Prostate gland (tissue), 2 donors: ENCODE data around the gene SIGLEC5. TPM values are rescaled to one million over a fixed set of nuclear protein-coding genes. Genes with fewer than 3 reads are reported as not detected.

ENCODE experiments used
- DNase-seq: peaks from one replicate; pipeline ENCODE4 v3.0.0-alpha.2; 2019; ENCODE audit warnings: low spot score
- H3K27ac ChIP-seq, 2 donors: fragments of 200-600 bp; sonication (generic); 2 replicates each; pipeline ENCODE4 v1.5.1; 2017 to 2019
- H3K27me3 ChIP-seq: fragments of 200-600 bp; sonication (generic); replicated peaks from 2 replicates; pipeline ENCODE4 v1.5.1; 2019; ENCODE audit not compliant: insufficient read depth
- H3K36me3 ChIP-seq, 2 donors: fragments of 200-600 bp; sonication (generic); 1 replicate in 1 of 2; 2 replicates in 1 of 2; pipeline versions ENCODE4 v1.5.1 to v1.8.1; 2017 to 2019
- H3K4me1 ChIP-seq: fragments of 200-600 bp; sonication (generic); replicated peaks from 2 replicates; pipeline ENCODE4 v1.5.1; 2019
- H3K4me3 ChIP-seq, 2 donors: fragments of 200-600 bp; sonication (generic); 2 replicates each; pipeline ENCODE4 v1.5.1; 2017 to 2019
- H3K9me3 ChIP-seq: fragments of 200-600 bp; sonication (generic); 2 replicates; pipeline ENCODE4 v1.5.1; 2017
- CTCF ChIP-seq, 4 experiments: fragments of 200-600 bp in 2 of 4; fragments of 450-650 bp in 2 of 4; sonication (generic) in 2 of 4; IDR thresholded peaks; 1 replicate in 3 of 4; 2 replicates in 1 of 4; pipeline ENCODE4 v1.5.1; 2016 to 2019; ENCODE audit warnings: antibody characterized with exemption in 4 of 4, mild to moderate bottlenecking in 2 of 4, moderate library complexity in 2 of 4
- POLR2A ChIP-seq: fragments of 450-650 bp; IDR thresholded peaks from one replicate; pipeline ENCODE4 v1.6.1; 2016; ENCODE audit warnings: antibody characterized with exemption, mild to moderate bottlenecking
- POLR2AphosphoS5 ChIP-seq: sonication (generic); formaldehyde crosslinking; IDR thresholded peaks from one replicate; pipeline ENCODE4 v1.6.1; 2017; ENCODE audit warnings: antibody characterized with exemption
- WGBS: methylation state at CpG from one replicate; pipeline ENCODE4 v1.1.5; 2018; 5-methylcytosine and 5-hydroxymethylcytosine counted together
- intact Hi-C: fragments of 100-400 bp; cut with DNase I; formaldehyde crosslinking; loops from one replicate; pipeline ENCODE4 v1.14.2; 2022
- total RNA-seq, 2 donors: library from RNA; depleted of rRNA; stranded (reverse); fragments of >200 nt; gene quantifications; one replicate each; pipeline ENCODE4 v1.1.0, GENCODE V29; 2016

SIGLEC5 gene
- total RNA-seq, 2 donors from 2014 or later, result not detected

- intact Hi-C loops, result no loop called here
- Histone ChIP-seq H3K36me3 (no peaks in the 10 kb centered on the region), H3K9me3 (no peaks in the 10 kb centered on the region), H3K27ac (no peak overlapping the region), H3K27me3 (no peaks in the 10 kb centered on the region), H3K4me3 (no peak overlapping the region), H3K4me1 (no peaks in the 10 kb centered on the region)
- WGBS, result 87% methylated on average over 3 of the region's 3 CpGs
- TF ChIP-seq CTCF (IDR thresholded peaks at IDR 0.05) (no peak), POLR2A (no peak), POLR2AphosphoS5 (no peak)
- no peak for DNase-seq
Measured at GRCh38 chr19:51640386-51640785, 10.2 kb upstream of the SIGLEC5 start.

- no peaks in the 10 kb centered on the region for H3K4me1 ChIP-seq
- intact Hi-C loops, result no loop called here
- no peak overlapping the region for H3K4me3 ChIP-seq
- 70% methylated on average over 4 of the region's 4 CpGs for WGBS
- H3K27me3 ChIP-seq, result no peaks in the 10 kb centered on the region
- no peak for DNase-seq
- no peak for TF ChIP-seq CTCF (IDR thresholded peaks at IDR 0.05)
- TF ChIP-seq POLR2A, result no peak
- TF ChIP-seq POLR2AphosphoS5, result no peak
- no peaks in the 10 kb centered on the region for H3K36me3 ChIP-seq
- no peaks in the 10 kb centered on the region for H3K9me3 ChIP-seq
- H3K27ac ChIP-seq, result no peak overlapping the region
Measured at GRCh38 chr19:51639916-51640315, 9.7 kb upstream of the SIGLEC5 start.

- H3K9me3 ChIP-seq, result no peaks in the 10 kb centered on the region
- intact Hi-C loops, result no loop called here
- H3K27me3 ChIP-seq, result no peaks in the 10 kb centered on the region
- DNase-seq, result no peak
- H3K4me1 ChIP-seq, result no peaks in the 10 kb centered on the region
- H3K4me3 ChIP-seq, result no peak overlapping the region
- TF ChIP-seq POLR2A (no peak), CTCF (IDR thresholded peaks at IDR 0.05) (peak in 1 of 4 experiments; percentile 33)
- H3K36me3 ChIP-seq, result no peaks in the 10 kb centered on the region
- WGBS, result 12% methylated on average over 5 of the region's 5 CpGs
- no peak overlapping the region for H3K27ac ChIP-seq
Measured at GRCh38 chr19:51637362-51637978, 7.3 kb upstream of the SIGLEC5 start.

GRCh38 chr19:51632126-51632525, 1.9 kb upstream of the SIGLEC5 start:
- 23% methylated on average over 5 of the region's 5 CpGs for WGBS
- Histone ChIP-seq H3K9me3 (no peaks in the 10 kb centered on the region), H3K4me3 (no peak overlapping the region), H3K27ac (no peak overlapping the region), H3K4me1 (no peaks in the 10 kb centered on the region), H3K36me3 (no peaks in the 10 kb centered on the region), H3K27me3 (no peaks in the 10 kb centered on the region)
- DNase-seq, result no peak
- no peak for TF ChIP-seq POLR2A
- no peak for TF ChIP-seq POLR2AphosphoS5
- TF ChIP-seq CTCF (IDR thresholded peaks at IDR 0.05), result no peak
- intact Hi-C loops, result no loop called here

- no peaks in the 10 kb centered on the region for H3K27me3 ChIP-seq
- TF ChIP-seq POLR2AphosphoS5, result no peak
- TF ChIP-seq POLR2A, result no peak
- TF ChIP-seq CTCF (IDR thresholded peaks at IDR 0.05), result no peak
- H3K9me3 ChIP-seq, result no peaks in the 10 kb centered on the region
- intact Hi-C loops, result no loop called here
- no peaks in the 10 kb centered on the region for H3K36me3 ChIP-seq
- 83% methylated on average over 14 of the region's 14 CpGs for WGBS
- H3K4me3 ChIP-seq, result no peak overlapping the region
- H3K4me1 ChIP-seq, result no peaks in the 10 kb centered on the region
- no peak overlapping the region for H3K27ac ChIP-seq
- no peak for DNase-seq
Measured at GRCh38 chr19:51628153-51628939, 1.9 kb downstream of the SIGLEC5 start.
